WI38 (cell line): Measurements from ENCODE around the gene KIF2C.
A peak's percentile ranks its signal among the peaks of the same experiment; 100 is the strongest.

ENCODE experiments used
- H3K4me3 ChIP-seq: 2 replicates; pipeline ENCODE4 v1.5.1; 2011; ENCODE audit warnings: low read depth, mild to moderate bottlenecking, control low read depth, low read length
- CTCF ChIP-seq: IDR thresholded peaks from 2 replicates; pipeline ENCODE4 v1.5.1; 2012; ENCODE audit warnings: low read depth, mild to moderate bottlenecking, control low read depth, low read length

The KIF2C gene

GRCh38 chr1:44739307-44740178 lies at the start of gene KIF2C:
Gene KIF2C, plus strand, starts transcription at chr1:44739837. Its CDS starts 96 bp downstream, at chr1:44739933.
- peak within 1 kb of the TSS; percentile 78 for H3K4me3 ChIP-seq

GRCh38 chr1:44693159-44693558 lies 46.5 kb upstream of the KIF2C start:
- H3K4me3 ChIP-seq = no peak overlapping the region
- no peak for TF ChIP-seq CTCF

More at GRCh38 chr1:44739307-44740178, at the start of gene KIF2C:
- no peak for TF ChIP-seq CTCF

GRCh38 chr1:44693900-44694299 lies 45.7 kb upstream of the KIF2C start:
- no peak overlapping the region for H3K4me3 ChIP-seq
- no peak for TF ChIP-seq CTCF

- TF ChIP-seq CTCF = no peak
- no peak overlapping the region for H3K4me3 ChIP-seq
These were observed 44.7 kb upstream of the KIF2C start for GRCh38 chr1:44694863-44695478.

GRCh38 chr1:44695671-44696070 lies 44.0 kb upstream of the KIF2C start:
- no peak for TF ChIP-seq CTCF
- no peak overlapping the region for H3K4me3 ChIP-seq

- no peak for TF ChIP-seq CTCF
- H3K4me3 ChIP-seq = no peak overlapping the region
These were observed 43.5 kb upstream of the KIF2C start for GRCh38 chr1:44696101-44696500.

- no peak for TF ChIP-seq CTCF
- no peak overlapping the region for H3K4me3 ChIP-seq
These were observed 42.8 kb upstream of the KIF2C start for GRCh38 chr1:44696789-44697345.
